ENCODE results near the gene CSTPP1. TPM values are rescaled to one million over a fixed set of nuclear protein-coding genes. Genes with fewer than 3 reads are reported as not detected.
A peak's percentile ranks its signal among the peaks of the same experiment; 100 is the strongest.
"Not testable (repeated sequence)": the region's sequence is repeated elsewhere in the genome, so short reads cannot be mapped to it uniquely, and the experiment has no call there.

The CSTPP1 gene
- total RNA-seq, 1 donor from 2014 or later: 66.1 TPM

GRCh38 chr11:47186700-47187695 is 250.4 kb downstream of the CSTPP1 start:
- H3K27me3 Mint-ChIP-seq: peaks cover 3% of the 10 kb centered on the region
- H3K4me1 Mint-ChIP-seq (ENCODE audit: low read depth): peaks cover 19% of the 10 kb centered on the region
- H3K9me3 Mint-ChIP-seq (ENCODE audit: low read depth): no peaks in the 10 kb centered on the region
- DNase-seq (ENCODE audit: low spot score, unreplicated experiment): peak; percentile 26
- H3K4me3 Mint-ChIP-seq (ENCODE audit: low read depth): peak overlapping the region; percentile 69
- TF ChIP-seq CTCF (IDR thresholded peaks at IDR 0.05; ENCODE audit: unreplicated experiment): peak; percentile 31
- peak overlapping the region; percentile 86 for H3K27ac Mint-ChIP-seq
- no peaks in the 10 kb centered on the region for H3K36me3 Mint-ChIP-seq (ENCODE audit: insufficient read depth)

GRCh38 chr11:47187723-47188122 is 251.2 kb downstream of the CSTPP1 start:
- H3K9me3 Mint-ChIP-seq (ENCODE audit: low read depth): no peaks in the 10 kb centered on the region
- H3K4me3 Mint-ChIP-seq (ENCODE audit: low read depth): peak overlapping the region; percentile 69
- peak overlapping the region; percentile 86 for H3K27ac Mint-ChIP-seq
- H3K4me1 Mint-ChIP-seq (ENCODE audit: low read depth): peaks cover 19% of the 10 kb centered on the region
- TF ChIP-seq CTCF (IDR thresholded peaks at IDR 0.05; ENCODE audit: unreplicated experiment): no peak
- H3K27me3 Mint-ChIP-seq: peaks cover 3% of the 10 kb centered on the region
- H3K36me3 Mint-ChIP-seq (ENCODE audit: insufficient read depth): no peaks in the 10 kb centered on the region
- DNase-seq (ENCODE audit: low spot score, unreplicated experiment): no peak

GRCh38 chr11:47188259-47188658 is 251.7 kb downstream of the CSTPP1 start:
- Mint-ChIP-seq H3K4me3 (ENCODE audit: low read depth) (peak overlapping the region; percentile 69), H3K27me3 (peaks cover 3% of the 10 kb centered on the region)

GRCh38 chr11:47189100-47189834 is 252.7 kb downstream of the CSTPP1 start:
- H3K9me3 Mint-ChIP-seq (ENCODE audit: low read depth): no peaks in the 10 kb centered on the region
- H3K27me3 Mint-ChIP-seq: peaks cover 3% of the 10 kb centered on the region
- TF ChIP-seq CTCF (IDR thresholded peaks at IDR 0.05; ENCODE audit: unreplicated experiment): no peak

More at GRCh38 chr11:47188259-47188658, 251.7 kb downstream of the CSTPP1 start:
- H3K4me1 Mint-ChIP-seq (ENCODE audit: low read depth): peaks cover 19% of the 10 kb centered on the region
- H3K36me3 Mint-ChIP-seq (ENCODE audit: insufficient read depth): no peaks in the 10 kb centered on the region
- no peak for TF ChIP-seq CTCF (IDR thresholded peaks at IDR 0.05; ENCODE audit: unreplicated experiment)
- no peak for DNase-seq (ENCODE audit: low spot score, unreplicated experiment)
- no peaks in the 10 kb centered on the region for H3K9me3 Mint-ChIP-seq (ENCODE audit: low read depth)
- no peak overlapping the region for H3K27ac Mint-ChIP-seq

GRCh38 chr11:47191137-47191536 is 254.6 kb downstream of the CSTPP1 start:
- peaks cover 12% of the 10 kb centered on the region for H3K4me1 Mint-ChIP-seq (ENCODE audit: low read depth)
- not testable (repeated sequence) for DNase-seq (ENCODE audit: low spot score, unreplicated experiment); H3K27me3 Mint-ChIP-seq; H3K9me3 Mint-ChIP-seq (ENCODE audit: low read depth); H3K27ac Mint-ChIP-seq; H3K4me3 Mint-ChIP-seq (ENCODE audit: low read depth); H3K36me3 Mint-ChIP-seq (ENCODE audit: insufficient read depth)

More at GRCh38 chr11:47189100-47189834, 252.7 kb downstream of the CSTPP1 start:
- DNase-seq (ENCODE audit: low spot score, unreplicated experiment): no peak
- Mint-ChIP-seq H3K4me1 (ENCODE audit: low read depth) (peaks cover 17% of the 10 kb centered on the region), H3K4me3 (ENCODE audit: low read depth) (no peak overlapping the region), H3K27ac (no peak overlapping the region), H3K36me3 (ENCODE audit: insufficient read depth) (no peaks in the 10 kb centered on the region)

Measured in progenitor cell of endocrine pancreas (in vitro differentiated cells).